ENCODE data around the gene NME4. TPM values are rescaled to one million over a fixed set of nuclear protein-coding genes. Genes with fewer than 3 reads are reported as not detected.

NME4 gene
- total RNA-seq, 2 donors from 2014 or later = 45.4 to 45.8 TPM

GRCh38 chr16:368388-369158 lies 28.4 kb upstream of the NME4 start:
- H3K27me3 ChIP-seq = no peaks in the 10 kb centered on the region
- H3K4me1 ChIP-seq = peaks cover 0 to 19% of the 10 kb centered on the region in 2 donors
- no peaks in the 10 kb centered on the region for H3K9me3 ChIP-seq
- no peak overlapping the region for H3K27ac ChIP-seq
- no peak for DNase-seq (ENCODE audit: low spot score)
- no peak for TF ChIP-seq CTCF (IDR thresholded peaks at IDR 0.05)
- peaks cover 38% of the 10 kb centered on the region for H3K36me3 ChIP-seq
- H3K4me3 ChIP-seq = no peak overlapping the region

- no peak for DNase-seq (ENCODE audit: low spot score)
- TF ChIP-seq CTCF (IDR thresholded peaks at IDR 0.05) = no peak
- Histone ChIP-seq H3K9me3 (no peaks in the 10 kb centered on the region), H3K4me3 (peak overlapping the region in 1 of 2 donors; percentile 57), H3K4me1 (peaks cover 0 to 19% of the 10 kb centered on the region in 2 donors), H3K27ac (no peak overlapping the region), H3K36me3 (peaks cover 46% of the 10 kb centered on the region), H3K27me3 (no peaks in the 10 kb centered on the region)
These were observed 27.6 kb upstream of the NME4 start for GRCh38 chr16:369275-369865.

- Histone ChIP-seq H3K4me3 (peak overlapping the region; percentile 57 to 59), H3K27ac (peak overlapping the region; percentile 35 to 56), H3K27me3 (no peaks in the 10 kb centered on the region), H3K4me1 (peaks cover 0 to 19% of the 10 kb centered on the region in 2 donors), H3K9me3 (no peaks in the 10 kb centered on the region), H3K36me3 (peaks cover 51% of the 10 kb centered on the region)
- TF ChIP-seq CTCF (IDR thresholded peaks at IDR 0.05) = no peak
- DNase-seq (ENCODE audit: low spot score) = no peak
These were observed 27.0 kb upstream of the NME4 start for GRCh38 chr16:369866-370436.

GRCh38 chr16:370443-370842 lies 26.6 kb upstream of the NME4 start, which contains the start of gene MRPL28:
MRPL28 (minus strand) TSS chr16:370538; CDS start chr16:370218, 320 bp downstream.
- Histone ChIP-seq H3K36me3 (peaks cover 55% of the 10 kb centered on the region), H3K9me3 (no peaks in the 10 kb centered on the region), H3K4me1 (peaks cover 0 to 19% of the 10 kb centered on the region in 2 donors), H3K27me3 (no peaks in the 10 kb centered on the region), H3K27ac (peak within 1 kb of the TSS; percentile 35 to 56), H3K4me3 (peak within 1 kb of the TSS; percentile 57 to 59)
- no peak for TF ChIP-seq CTCF (IDR thresholded peaks at IDR 0.05)
- peak; percentile 97 for DNase-seq (ENCODE audit: low spot score)

GRCh38 chr16:370979-371514 lies 26.0 kb upstream of the NME4 start:
- H3K9me3 ChIP-seq = no peaks in the 10 kb centered on the region
- DNase-seq (ENCODE audit: low spot score) = no peak
- peak overlapping the region in 1 of 2 donors; percentile 57 for H3K4me3 ChIP-seq
- no peaks in the 10 kb centered on the region for H3K27me3 ChIP-seq
- H3K36me3 ChIP-seq = peaks cover 58% of the 10 kb centered on the region
- H3K4me1 ChIP-seq = peaks cover 0 to 19% of the 10 kb centered on the region in 2 donors
- TF ChIP-seq CTCF (IDR thresholded peaks at IDR 0.05) = no peak
- peak overlapping the region; percentile 35 to 56 for H3K27ac ChIP-seq

Data from right atrium auricular region (tissue), 2 donors.